ENCODE results near the gene EPHB2.

The EPHB2 gene

DNA sequence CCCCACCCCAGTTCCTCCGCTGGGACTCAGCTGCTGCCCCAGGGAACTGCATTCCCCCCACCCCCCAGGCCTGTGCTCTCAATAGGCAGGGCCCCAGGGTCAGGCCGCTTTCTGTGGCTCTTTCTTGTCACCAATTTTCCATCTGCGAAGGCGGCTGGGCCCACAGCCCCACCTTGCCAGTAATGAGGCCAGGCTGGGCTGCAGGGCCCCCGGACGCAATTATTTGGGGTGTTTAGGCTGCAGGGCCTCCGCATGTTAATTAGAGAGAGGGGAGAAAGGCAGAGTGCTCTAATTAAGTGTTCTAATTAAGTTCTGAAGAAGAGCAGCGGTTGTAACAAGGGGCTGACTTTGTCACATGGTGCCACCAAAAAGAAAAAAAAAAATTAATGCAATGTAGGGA, 71.8 kb downstream of the EPHB2 start:
- no peak for TF ChIP-seq CTCF (IDR thresholded peaks at IDR 0.05; ENCODE audit: low read depth, low read length)
- DNase-seq (ENCODE audit: extremely low read depth, low read depth) = no peak

GRCh38 chr1:22784317-22784716, 73.7 kb downstream of the EPHB2 start:
- no peak for TF ChIP-seq CTCF (IDR thresholded peaks at IDR 0.05; ENCODE audit: low read depth, low read length)
- DNase-seq (ENCODE audit: extremely low read depth, low read depth) = no peak

DNA sequence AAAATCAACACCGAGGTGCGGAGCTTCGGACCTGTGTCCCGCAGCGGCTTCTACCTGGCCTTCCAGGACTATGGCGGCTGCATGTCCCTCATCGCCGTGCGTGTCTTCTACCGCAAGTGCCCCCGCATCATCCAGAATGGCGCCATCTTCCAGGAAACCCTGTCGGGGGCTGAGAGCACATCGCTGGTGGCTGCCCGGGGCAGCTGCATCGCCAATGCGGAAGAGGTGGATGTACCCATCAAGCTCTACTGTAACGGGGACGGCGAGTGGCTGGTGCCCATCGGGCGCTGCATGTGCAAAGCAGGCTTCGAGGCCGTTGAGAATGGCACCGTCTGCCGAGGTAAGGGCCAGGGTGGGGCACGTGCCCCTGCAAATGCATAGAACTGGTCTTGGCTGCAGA, 74.1 kb downstream of the EPHB2 start:
- no peak for TF ChIP-seq CTCF (IDR thresholded peaks at IDR 0.05; ENCODE audit: low read depth, low read length)
- no peak for DNase-seq (ENCODE audit: extremely low read depth, low read depth)

DNA sequence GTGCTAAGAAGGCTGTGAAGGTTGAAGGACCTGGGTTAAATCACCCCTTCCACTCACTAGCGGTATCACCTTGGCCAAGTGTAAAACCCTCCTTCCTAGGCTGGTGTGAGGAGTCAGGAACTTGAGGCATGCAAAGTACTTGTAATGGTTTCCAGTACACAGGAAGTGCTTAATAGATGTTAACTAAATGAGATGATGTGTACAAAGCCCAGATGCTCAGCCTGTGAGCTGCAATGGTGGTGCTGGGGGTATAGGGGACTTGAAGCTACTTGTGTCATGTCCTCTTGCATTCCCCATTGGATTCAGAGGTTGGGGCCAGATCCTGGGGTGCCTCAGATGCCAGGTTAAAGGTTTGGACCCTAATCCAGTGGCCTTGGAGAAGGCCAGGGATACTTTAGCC, 75.5 kb downstream of the EPHB2 start:
- no peak for DNase-seq (ENCODE audit: extremely low read depth, low read depth)
- no peak for TF ChIP-seq CTCF (IDR thresholded peaks at IDR 0.05; ENCODE audit: low read depth, low read length)

GRCh38 chr1:22786719-22787489, 76.3 kb downstream of the EPHB2 start:
- DNase-seq (ENCODE audit: extremely low read depth, low read depth) = no peak
- TF ChIP-seq CTCF (IDR thresholded peaks at IDR 0.05; ENCODE audit: low read depth, low read length) = no peak

DNA sequence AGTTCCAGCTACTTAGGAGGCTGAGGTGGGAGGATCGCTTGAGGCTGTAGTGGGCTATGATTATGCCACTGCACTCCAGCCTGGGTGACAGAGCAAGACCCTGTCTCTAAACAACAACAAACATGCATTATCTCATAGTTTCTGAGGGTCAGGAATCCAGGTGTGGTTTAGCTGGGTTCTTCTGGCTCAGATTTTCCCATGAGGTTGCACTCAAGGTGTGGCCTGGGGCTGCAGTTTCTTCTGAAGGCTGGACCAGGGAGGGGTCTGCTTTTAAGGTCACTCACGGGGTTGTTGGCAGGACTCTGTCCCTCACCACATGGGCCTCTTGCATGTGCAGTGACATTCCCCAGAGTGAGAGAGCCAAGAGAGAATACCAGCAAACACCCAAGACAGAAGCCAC, 77.0 kb downstream of the EPHB2 start:
- DNase-seq (ENCODE audit: extremely low read depth, low read depth) = no peak
- no peak for TF ChIP-seq CTCF (IDR thresholded peaks at IDR 0.05; ENCODE audit: low read depth, low read length)

GRCh38 chr1:22788254-22788661, 77.6 kb downstream of the EPHB2 start:
- TF ChIP-seq CTCF (IDR thresholded peaks at IDR 0.05; ENCODE audit: low read depth, low read length) = no peak
- DNase-seq (ENCODE audit: extremely low read depth, low read depth) = no peak
